IMR-90 (cell line): Measurements from ENCODE around the gene AHI1. TPM values are rescaled to one million over a fixed set of nuclear protein-coding genes. Genes with fewer than 3 reads are reported as not detected.

Experiments used
- ATAC-seq: fragments of 200-7000 bp; cut with Tn5 transposase; 2 replicates; pipeline ENCODE4 v1.9.1; 2020; ENCODE audit warnings: low read depth, mild to moderate bottlenecking, moderate library complexity
- BruUV-seq: library from RNA; stranded (reverse); fragments of 400-500 nt; replicated peaks from 2 replicates; lab custom pipeline; 2021; lab: Mats Ljungman, UMichigan
- CTCF ChIA-PET: fragments of 300-600 bp; formaldehyde crosslinking; extraction: SDS; loops from one replicate; lab custom pipeline; 2021; ENCODE audit warnings: antibody characterized with exemption; lab: Yijun Ruan, JAX
- POLR2A ChIA-PET: fragments of 300-600 bp; sonication (Branson Sonifier 250); formaldehyde crosslinking; loops from one replicate; lab custom pipeline; 2022; ENCODE audit warnings: antibody characterized with exemption; ENCODE audit not compliant: unreplicated experiment; lab: Charles Lee
- DNase-seq: peaks from one replicate; pipeline ENCODE4 v3.0.0; 2013
- H2AFZ ChIP-seq: replicated peaks from 2 replicates; pipeline ENCODE3; 2013; ENCODE audit warnings: low read length, mild to moderate bottlenecking; ENCODE audit not compliant: poor library complexity
- H2AK5ac ChIP-seq: 2 replicates; pipeline ENCODE4 v1.6.1; 2013; ENCODE audit warnings: low read depth, low read length, inconsistent platforms
- H2AK9ac ChIP-seq: replicated peaks from 2 replicates; pipeline ENCODE3; 2013; ENCODE audit warnings: mild to moderate bottlenecking, low read depth, low read length, moderate library complexity; ENCODE audit not compliant: poor library complexity
- H2BK120ac ChIP-seq: 2 replicates; pipeline ENCODE4 v1.6.1; 2013; ENCODE audit warnings: low read depth, low read length, inconsistent platforms
- H2BK15ac ChIP-seq: 3 replicates; pipeline ENCODE4 v1.6.1; 2013; ENCODE audit warnings: low read depth, low read length, inconsistent platforms
- H2BK20ac ChIP-seq: 2 replicates; pipeline ENCODE4 v1.6.1; 2013; ENCODE audit warnings: low read depth, mild to moderate bottlenecking, inconsistent platforms, low read length, moderate library complexity
- H2BK5ac ChIP-seq: 2 replicates; pipeline ENCODE4 v1.6.1; 2013; ENCODE audit warnings: mild to moderate bottlenecking, low read depth, low read length, inconsistent platforms; ENCODE audit not compliant: poor library complexity, severe bottlenecking
- H3K14ac ChIP-seq: replicated peaks from 2 replicates; pipeline ENCODE4 v1.6.1; 2013; ENCODE audit warnings: low read depth, low read length, inconsistent platforms
- H3K18ac ChIP-seq: 2 replicates; pipeline ENCODE4 v1.6.1; 2013; ENCODE audit warnings: low read depth, low read length, control low read depth
- H3K23ac ChIP-seq: 2 replicates; pipeline ENCODE4 v1.6.1; 2013; ENCODE audit warnings: low read depth, low read length, inconsistent platforms
- H3K27ac ChIP-seq: 2 replicates; pipeline ENCODE4 v1.5.1; 2013; ENCODE audit warnings: mild to moderate bottlenecking, control low read depth, low read length; ENCODE audit not compliant: insufficient read depth
- H3K27me3 ChIP-seq: 2 replicates; pipeline ENCODE4 v1.6.1; 2013; ENCODE audit warnings: low read length; ENCODE audit not compliant: control insufficient read depth, insufficient read depth
- H3K36me3 ChIP-seq: 2 replicates; pipeline ENCODE4 v1.6.1; 2013; ENCODE audit warnings: low read length, mixed read lengths; ENCODE audit not compliant: control insufficient read depth, insufficient read depth
- H3K4ac ChIP-seq: 2 replicates; pipeline ENCODE4 v1.6.1; 2013; ENCODE audit warnings: low read depth, low read length, inconsistent platforms
- H3K4me1 ChIP-seq: 2 replicates; pipeline ENCODE4 v1.6.1; 2013; ENCODE audit warnings: low read length, mixed read lengths; ENCODE audit not compliant: control insufficient read depth, insufficient read depth
- H3K4me2 ChIP-seq: 2 replicates; pipeline ENCODE4 v1.6.1; 2013; ENCODE audit warnings: low read depth, mild to moderate bottlenecking, control low read depth, low read length, moderate library complexity
- H3K4me3 ChIP-seq: 2 replicates; pipeline ENCODE4 v1.5.1; 2013; ENCODE audit warnings: low read depth, mild to moderate bottlenecking, control low read depth, low read length, moderate library complexity; ENCODE audit not compliant: insufficient read depth
- H3K56ac ChIP-seq: 2 replicates; pipeline ENCODE4 v1.6.1; 2013; ENCODE audit warnings: low read length, inconsistent platforms; ENCODE audit not compliant: insufficient read depth; ENCODE audit errors: extremely low read depth
- H3K79me1 ChIP-seq, 2 experiments: 2 replicates each; pipeline ENCODE4 v1.6.1; 2013; ENCODE audit warnings: low read length in 2 of 2, inconsistent platforms in 1 of 2, low read depth in 1 of 2
- H3K9ac ChIP-seq: 2 replicates; pipeline ENCODE4 v1.6.1; 2013; ENCODE audit warnings: low read depth, low read length, control low read depth
- H3K9me1 ChIP-seq: 2 replicates; pipeline ENCODE4 v1.6.1; 2013; ENCODE audit warnings: low read length, inconsistent platforms; ENCODE audit not compliant: insufficient read depth
- H3K9me3 ChIP-seq: 2 replicates; pipeline ENCODE4 v1.6.1; 2013; ENCODE audit warnings: low read length; ENCODE audit not compliant: control insufficient read depth, insufficient read depth
- H4K20me1 ChIP-seq: 2 replicates; pipeline ENCODE4 v1.6.1; 2013; ENCODE audit warnings: low read length, inconsistent platforms; ENCODE audit not compliant: insufficient read depth
- H4K5ac ChIP-seq: 2 replicates; pipeline ENCODE4 v1.6.1; 2013; ENCODE audit warnings: mild to moderate bottlenecking, low read depth, low read length, control low read depth
- H4K8ac ChIP-seq, 2 experiments: 2 replicates each; pipeline ENCODE4 v1.6.1; 2013; ENCODE audit warnings: low read depth in 2 of 2, low read length in 2 of 2, control low read depth in 1 of 2, inconsistent platforms in 1 of 2
- H4K91ac ChIP-seq: 2 replicates; pipeline ENCODE4 v1.6.1; 2013; ENCODE audit warnings: low read depth, low read length, inconsistent platforms; ENCODE audit not compliant: insufficient read depth
- BHLHE40 ChIP-seq: fragments of 150-350 bp; IDR thresholded peaks from 2 replicates; pipeline ENCODE4 v1.6.1; 2016; ENCODE audit warnings: mild to moderate bottlenecking, low read depth, low read length
- CEBPB ChIP-seq: IDR thresholded peaks from 2 replicates; pipeline ENCODE4 v1.6.1; 2012; ENCODE audit warnings: low read depth, low read length, improper control_type of control experiment
- CHD1 ChIP-seq: IDR thresholded peaks from 2 replicates; pipeline ENCODE4 v1.6.1; 2012; ENCODE audit warnings: low read depth, low read length, improper control_type of control experiment
- CTCF ChIP-seq: conservative IDR thresholded peaks from 2 replicates; pipeline ENCODE4 v1.5.1; 2012; ENCODE audit warnings: mild to moderate bottlenecking, low read depth, low read length, improper control_type of control experiment
- ELK1 ChIP-seq: fragments of 150-350 bp; IDR thresholded peaks from 2 replicates; pipeline ENCODE4 v1.6.1; 2016; ENCODE audit warnings: low read depth, mild to moderate bottlenecking, low read length, moderate library complexity, borderline replicate concordance
- FOS ChIP-seq: fragments of 150-350 bp; IDR thresholded peaks from 2 replicates; pipeline ENCODE4 v1.6.1; 2016; ENCODE audit warnings: low read depth, low read length
- MAFK ChIP-seq: IDR thresholded peaks from 2 replicates; pipeline ENCODE4 v1.6.1; 2012; ENCODE audit warnings: low read depth, low read length, improper control_type of control experiment
- MAZ ChIP-seq: IDR thresholded peaks from 2 replicates; pipeline ENCODE4 v1.6.1; 2012; ENCODE audit warnings: low read depth, mild to moderate bottlenecking, low read length, improper control_type of control experiment, moderate library complexity, borderline replicate concordance
- MXI1 ChIP-seq: IDR thresholded peaks from 2 replicates; pipeline ENCODE4 v1.6.1; 2012; ENCODE audit warnings: low read depth, mild to moderate bottlenecking, low read length, moderate library complexity, borderline replicate concordance
- NFE2L2 ChIP-seq: fragments of 150-350 bp; IDR thresholded peaks from 2 replicates; pipeline ENCODE4 v1.6.1; 2016; ENCODE audit warnings: low read depth, mild to moderate bottlenecking, low read length
- POLR2A ChIP-seq: IDR thresholded peaks from 2 replicates; pipeline ENCODE4 v1.6.1; 2012; ENCODE audit warnings: mild to moderate bottlenecking, low read depth, low read length
- RAD21 ChIP-seq: IDR thresholded peaks from 2 replicates; pipeline ENCODE4 v1.6.1; 2012; ENCODE audit warnings: low read length, improper control_type of control experiment
- RCOR1 ChIP-seq: IDR thresholded peaks from 2 replicates; pipeline ENCODE4 v1.6.1; 2012; ENCODE audit warnings: mild to moderate bottlenecking, low read length, improper control_type of control experiment; ENCODE audit not compliant: insufficient replicate concordance
- RFX5 ChIP-seq: IDR thresholded peaks from 2 replicates; pipeline ENCODE4 v1.8.0; 2012; ENCODE audit warnings: low read depth, mild to moderate bottlenecking, low read length, moderate library complexity
- SMC3 ChIP-seq: fragments of 150-350 bp; IDR thresholded peaks from 2 replicates; pipeline ENCODE4 v1.6.1; 2016; ENCODE audit warnings: low read depth, mild to moderate bottlenecking, antibody characterized with exemption, low read length, moderate library complexity
- USF2 ChIP-seq: fragments of 150-350 bp; IDR thresholded peaks from 2 replicates; pipeline ENCODE4 v1.6.1; 2017; ENCODE audit warnings: mild to moderate bottlenecking, antibody characterized with exemption, low read length, low read depth
- WGBS, 2 experiments: methylation state at CpG; one replicate each; pipeline versions ENCODE4 v1.1.5 to v1.1.7; 2013; ENCODE audit warnings: missing lambda C conversion rate in 2 of 2; ENCODE audit not compliant: insufficient read length in 1 of 2; ENCODE audit errors: extremely low coverage in 2 of 2; 5-methylcytosine and 5-hydroxymethylcytosine counted together
- dilution Hi-C: fragments of 300-500 bp; cut with HindIII; formaldehyde crosslinking; loops from one replicate; pipeline ENCODE4 v1.14.3; 2018; ENCODE audit warnings: low sequenced_read_pairs; ENCODE audit not compliant: unreplicated experiment
- in situ Hi-C: fragments of 300-500 bp; cut with MboI; formaldehyde crosslinking; loops from 3 replicates; pipeline ENCODE4 v1.14.3; 2019; ENCODE audit warnings: low sequenced_read_pairs, inconsistent platforms, mixed read lengths
- intact Hi-C: fragments of 100-400 bp; cut with micrococcal nuclease; formaldehyde crosslinking; loops from 2 replicates; pipeline ENCODE4 v1.10.0; 2022
- polyA plus RNA-seq, 3 experiments: library from polyadenylated mRNA; depleted of rRNA; stranded (reverse); fragments of >200 nt; gene quantifications; 2 replicates each; pipeline ENCODE4 v1.2.3, GENCODE V29; 2012; ENCODE audit warnings: low replicate concordance in 1 of 3
- total RNA-seq: library from RNA; depleted of rRNA; stranded (reverse); fragments of >200 nt; gene quantifications from 2 replicates; pipeline ENCODE4 v1.2.3, GENCODE V29; 2012

Gene AHI1
- total and polyA plus RNA-seq, 2 of the 4 experiments (the other 2 are of a cell fraction) = 9.5 to 19.4 TPM

GRCh38 chr6:135490381-135490780 is 7.2 kb downstream of the AHI1 start:
- Histone ChIP-seq H3K9ac (no peak overlapping the region), H2AK5ac (no peak overlapping the region), H2BK120ac (no peak overlapping the region), H2BK20ac (no peak overlapping the region), H3K4me3 (no peak overlapping the region), H2BK15ac (no peak overlapping the region), H3K18ac (no peak overlapping the region), H2AFZ (no peak overlapping the region), H3K4me1 (peaks cover 7% of the 10 kb centered on the region; the same call in 1 of the 2 replicates), H3K9me3 (no peaks in the 10 kb centered on the region), H3K27me3 (no peaks in the 10 kb centered on the region), H3K36me3 (peaks cover 15% of the 10 kb centered on the region), H4K91ac (no peak overlapping the region), H3K56ac (no peak overlapping the region), H2BK5ac (no peak overlapping the region), H4K20me1 (no peaks in the 10 kb centered on the region), H3K4me2 (no peak overlapping the region), H3K14ac (no peak overlapping the region), H4K5ac (no peak overlapping the region), H3K23ac (no peak overlapping the region), H2AK9ac (no peak overlapping the region), H3K27ac (no peak overlapping the region), H4K8ac (no peak overlapping the region), H3K4ac (no peak overlapping the region), H3K9me1 (no peaks in the 10 kb centered on the region; the same call in 1 of the 2 replicates), H3K79me1 (peaks cover 12 to 21% of the 10 kb centered on the region in 2 experiments)
- ChIA-PET POLR2A (no interaction called here), CTCF (interaction anchor here (0.6 kb wide), 1 partner anchor 913 kb away, joined by 3 read pairs; no protein-coding TSS in a partner anchor)
- in situ Hi-C loops (no loop called here), intact Hi-C loops (no loop called here), dilution Hi-C loops (no loop called here)
- WGBS, 2 experiments = 80% methylated on average over 1 of the region's 3 CpGs; no CpG with 5 or more reads in 1 of the 2 experiments
- no peak for TF ChIP-seq FOS
- no peak for TF ChIP-seq RAD21
- TF ChIP-seq CHD1 = no peak
- no peak for TF ChIP-seq NFE2L2
- no peak for TF ChIP-seq ELK1
- no peak for TF ChIP-seq USF2
- TF ChIP-seq CEBPB = no peak
- no peak for TF ChIP-seq RFX5
- no peak for TF ChIP-seq MXI1
- no peak for TF ChIP-seq MAFK
- TF ChIP-seq MAZ = no peak
- no peak for TF ChIP-seq CTCF
- no peak for TF ChIP-seq RCOR1
- no peak for TF ChIP-seq SMC3
- no peak for TF ChIP-seq BHLHE40
- no peak for TF ChIP-seq POLR2A
- no peak for ATAC-seq
- BruUV-seq = no TSS peak
- no peak for DNase-seq
